ENCODE results near the gene B4GALNT3.

DNA sequence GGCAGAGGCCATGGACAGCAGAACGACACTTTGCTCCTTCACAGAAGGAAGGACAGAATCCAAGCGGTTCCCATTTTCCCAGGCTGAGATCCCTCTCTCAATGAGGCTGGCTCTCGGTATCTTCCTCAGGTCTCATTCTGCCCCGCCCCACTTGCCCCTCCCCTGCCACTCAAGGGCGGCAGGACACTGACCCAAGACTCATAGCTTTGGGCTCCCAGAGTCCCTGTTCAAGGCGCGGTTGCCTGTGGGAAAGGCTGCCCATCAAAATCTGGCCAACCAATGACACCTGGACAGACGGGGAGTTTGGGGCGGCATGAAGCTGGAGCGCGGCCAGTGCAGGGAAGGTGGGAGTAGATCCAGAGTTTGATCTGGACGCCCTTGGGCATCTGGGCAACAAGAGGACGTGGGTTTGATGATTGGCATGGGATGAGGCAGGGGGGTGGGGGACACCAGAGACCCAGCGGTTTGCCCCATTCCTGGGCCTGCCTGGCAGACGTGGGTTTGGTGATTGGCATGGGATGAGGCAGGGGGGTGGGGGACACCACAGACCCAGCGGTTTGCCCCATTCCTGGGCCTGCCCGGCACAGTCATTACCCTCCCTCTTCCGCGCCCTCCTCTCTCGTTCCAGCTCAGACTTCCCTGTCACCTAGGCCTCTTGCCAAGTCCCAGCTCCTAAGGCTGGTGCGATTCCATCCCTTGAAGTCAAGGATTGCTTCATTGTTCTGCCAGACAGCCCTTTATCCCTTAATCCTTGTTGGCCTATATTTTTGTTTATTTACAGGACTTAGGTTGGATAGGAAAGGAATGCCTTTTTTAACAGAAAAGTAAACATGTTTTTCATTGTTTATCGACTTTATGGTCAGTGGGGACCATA lies 111.4 kb downstream of the B4GALNT3 start:
- TF ChIP-seq POLR2A (IDR thresholded peaks at IDR 0.05; ENCODE audit: low read depth, low read length) (no peak), POLR2AphosphoS5 (IDR thresholded peaks at IDR 0.05; ENCODE audit: low read depth, low read length) (no peak)

All from GM12892 (cell line).